HPDE6-E6E7 (cell line): ENCODE data around the gene RGS14.
"Not testable (repeated sequence)": the region's sequence is repeated elsewhere in the genome, so short reads cannot be mapped to it uniquely, and the experiment has no call there.

Experiments used
- DNase-seq: peaks from one replicate; pipeline ENCODE4 v3.0.0; 2011; ENCODE audit warnings: missing footprints; ENCODE audit errors: extremely low spot score

The RGS14 gene

GRCh38 chr5:177365845-177366527 is 8.3 kb downstream of the RGS14 start:
- DNase-seq = no peak

DNA sequence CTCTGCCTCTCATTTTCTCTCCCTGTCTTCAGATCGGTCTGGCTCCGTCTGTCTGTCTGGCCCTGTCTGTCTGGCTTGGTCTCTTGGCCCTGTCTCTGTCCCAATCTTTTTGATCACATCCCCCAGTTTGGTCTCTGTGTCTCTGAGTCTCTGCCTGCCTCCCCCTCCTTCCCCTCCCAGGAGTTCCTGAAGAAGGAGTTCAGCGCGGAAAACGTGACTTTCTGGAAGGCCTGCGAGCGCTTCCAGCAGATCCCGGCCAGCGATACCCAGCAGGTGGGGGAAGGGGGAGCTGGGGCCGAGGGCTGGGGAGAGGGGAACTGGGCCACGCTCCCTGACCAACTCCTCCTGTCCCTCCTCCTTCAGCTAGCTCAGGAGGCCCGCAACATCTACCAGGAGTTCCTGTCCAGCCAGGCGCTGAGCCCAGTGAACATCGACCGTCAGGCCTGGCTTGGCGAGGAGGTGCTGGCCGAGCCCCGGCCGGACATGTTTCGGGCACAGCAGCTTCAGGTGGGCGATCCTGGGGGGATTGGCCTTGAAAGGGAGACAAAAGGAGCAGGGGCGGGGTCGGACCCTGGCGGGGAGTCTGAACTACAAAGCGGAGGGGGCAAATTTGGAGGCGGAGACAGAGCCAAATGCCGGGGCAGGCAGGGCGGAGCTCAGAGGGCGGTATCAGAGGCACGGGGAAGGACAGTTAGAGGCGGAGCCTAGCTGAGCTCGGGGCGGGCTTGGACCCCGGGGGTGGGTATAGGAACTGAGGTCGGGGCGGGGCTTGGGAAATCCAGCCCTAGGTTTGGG is 9.0 kb downstream of the RGS14 start:
- peak; percentile 86 for DNase-seq

DNA sequence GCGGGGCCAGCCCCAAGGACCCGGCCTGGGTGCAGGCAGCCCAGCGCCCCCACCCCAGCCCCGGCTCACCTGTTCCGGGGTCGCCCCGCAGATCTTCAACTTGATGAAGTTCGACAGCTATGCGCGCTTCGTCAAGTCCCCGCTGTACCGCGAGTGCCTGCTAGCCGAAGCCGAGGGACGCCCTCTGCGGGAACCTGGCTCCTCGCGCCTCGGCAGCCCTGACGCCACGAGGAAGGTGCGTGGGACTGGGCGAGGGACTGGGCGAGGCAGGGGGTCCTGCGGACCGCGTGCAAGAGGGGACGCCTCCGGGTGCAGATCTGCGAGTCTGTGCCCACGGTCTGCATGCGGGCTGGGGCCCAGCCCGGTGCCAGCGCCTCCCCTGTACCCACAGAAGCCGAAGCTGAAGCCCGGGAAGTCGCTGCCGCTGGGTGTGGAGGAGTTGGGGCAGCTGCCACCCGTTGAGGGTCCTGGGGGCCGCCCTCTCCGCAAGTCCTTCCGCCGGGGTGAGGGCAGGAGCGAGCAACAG is 9.7 kb downstream of the RGS14 start:
- no peak for DNase-seq

DNA sequence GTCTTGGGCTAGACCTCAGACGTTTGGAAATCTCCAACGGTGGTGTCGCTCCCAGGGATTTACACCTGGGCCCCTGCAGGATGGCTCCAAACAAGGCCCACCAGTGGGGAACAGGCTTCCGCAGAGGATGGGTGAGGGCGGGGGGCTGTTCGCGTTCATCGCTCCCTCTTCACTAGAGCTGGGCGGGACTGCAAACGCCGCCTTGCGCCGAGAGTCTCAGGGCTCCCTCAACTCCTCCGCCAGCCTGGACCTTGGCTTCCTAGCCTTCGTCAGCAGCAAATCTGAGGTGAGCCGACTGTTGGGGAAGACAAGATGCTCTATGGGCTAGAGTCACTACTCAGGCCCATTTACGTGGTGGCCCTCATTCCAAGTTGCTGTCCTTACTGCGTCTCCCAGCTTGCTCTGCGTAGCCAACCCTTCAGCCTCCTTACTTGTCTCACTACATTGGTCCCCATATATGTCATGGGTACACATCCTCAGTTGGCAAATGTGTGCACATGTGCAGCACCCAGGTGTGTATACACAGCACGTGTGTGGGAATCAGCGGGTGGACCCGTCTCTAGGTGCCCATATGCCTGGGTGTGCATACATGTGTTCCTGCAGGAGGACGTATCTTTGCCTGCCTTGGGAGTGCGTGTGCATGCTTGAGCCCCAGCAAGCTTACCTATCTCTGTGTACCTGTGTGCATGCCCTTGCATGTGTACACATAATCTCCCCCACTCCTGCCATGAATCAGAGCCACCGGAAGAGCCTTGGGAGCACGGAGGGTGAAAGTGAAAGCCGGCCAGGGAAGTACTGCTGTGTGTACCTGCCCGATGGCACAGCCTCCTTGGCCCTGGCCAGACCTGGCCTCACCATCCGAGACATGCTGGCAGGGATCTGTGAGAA is 10.5 kb downstream of the RGS14 start:
- peak; percentile 73 for DNase-seq

DNA sequence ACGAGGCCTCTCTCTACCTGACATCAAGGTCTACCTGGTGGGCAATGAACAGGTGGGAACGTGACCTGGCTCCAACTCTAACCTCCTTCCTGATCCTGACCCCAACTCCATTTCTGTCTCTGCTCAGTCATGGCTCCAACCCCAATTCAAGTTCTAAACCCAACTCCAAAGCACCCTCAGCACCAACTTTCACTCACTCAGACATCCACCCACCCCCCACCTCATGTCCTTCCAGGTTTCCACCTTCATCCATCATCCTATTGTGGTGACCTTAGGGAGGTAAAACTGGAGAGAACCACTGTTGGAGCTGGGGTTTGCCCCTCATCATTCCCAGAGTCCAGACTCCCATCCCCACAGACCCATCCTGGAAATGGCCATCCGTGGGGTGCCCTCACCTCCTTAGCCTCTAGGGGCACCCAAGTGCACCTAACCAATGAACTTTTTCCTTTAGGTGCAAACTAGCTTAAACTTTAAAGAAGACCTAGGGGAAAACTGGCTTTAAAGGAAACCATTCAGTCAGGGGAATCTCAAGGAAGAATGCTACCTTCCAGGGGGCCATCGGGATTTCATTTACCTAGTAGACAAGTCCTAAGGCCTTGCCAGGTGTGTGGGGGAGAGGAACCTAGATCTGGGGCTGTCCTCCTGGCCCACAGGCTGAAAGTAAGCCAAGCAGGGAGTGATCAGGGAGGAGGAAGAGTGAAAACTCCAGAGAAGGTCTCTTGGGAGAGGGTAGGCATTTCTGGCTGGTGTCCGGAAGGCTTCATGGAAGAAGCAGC is 11.3 kb downstream of the RGS14 start:
- DNase-seq = no peak

DNA sequence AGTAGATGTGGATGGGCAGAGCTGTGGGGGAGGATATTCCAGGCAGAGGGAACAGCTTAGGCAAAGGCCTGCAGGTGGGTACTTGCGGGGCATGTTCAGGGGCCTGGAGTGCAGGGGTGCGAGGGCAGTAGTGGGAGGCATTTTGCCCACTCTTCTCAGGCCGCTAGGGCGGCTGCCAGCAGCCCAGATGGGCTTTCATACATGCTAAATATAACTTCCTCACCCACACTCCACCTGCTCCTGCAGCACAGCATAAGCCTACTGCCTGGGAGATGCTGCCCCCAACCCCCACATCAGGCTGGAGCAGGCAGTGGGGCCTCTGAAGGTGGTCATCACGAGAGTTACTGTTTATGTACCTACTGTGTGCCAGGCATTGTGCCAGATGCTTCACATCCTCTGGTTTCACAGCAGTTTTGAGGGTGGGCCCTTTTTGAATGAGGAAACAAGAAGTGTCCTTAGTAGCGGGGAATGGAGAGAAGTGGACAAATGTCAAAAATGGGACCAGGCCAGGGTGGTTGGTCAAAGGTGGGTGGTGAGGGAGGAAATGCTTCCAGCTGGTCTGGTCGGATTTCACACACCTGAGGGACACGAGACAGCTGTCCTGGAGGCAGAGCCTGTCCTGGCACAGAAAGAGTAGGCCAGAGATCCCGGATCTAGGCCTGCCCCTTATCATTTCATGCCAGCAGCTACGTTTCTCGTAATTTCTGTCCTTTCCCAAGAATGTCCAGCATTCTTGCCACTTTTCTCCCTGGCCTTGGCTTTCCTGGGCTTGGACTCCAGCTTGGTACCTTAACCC is 12.1 kb downstream of the RGS14 start:
- DNase-seq = no peak

DNA sequence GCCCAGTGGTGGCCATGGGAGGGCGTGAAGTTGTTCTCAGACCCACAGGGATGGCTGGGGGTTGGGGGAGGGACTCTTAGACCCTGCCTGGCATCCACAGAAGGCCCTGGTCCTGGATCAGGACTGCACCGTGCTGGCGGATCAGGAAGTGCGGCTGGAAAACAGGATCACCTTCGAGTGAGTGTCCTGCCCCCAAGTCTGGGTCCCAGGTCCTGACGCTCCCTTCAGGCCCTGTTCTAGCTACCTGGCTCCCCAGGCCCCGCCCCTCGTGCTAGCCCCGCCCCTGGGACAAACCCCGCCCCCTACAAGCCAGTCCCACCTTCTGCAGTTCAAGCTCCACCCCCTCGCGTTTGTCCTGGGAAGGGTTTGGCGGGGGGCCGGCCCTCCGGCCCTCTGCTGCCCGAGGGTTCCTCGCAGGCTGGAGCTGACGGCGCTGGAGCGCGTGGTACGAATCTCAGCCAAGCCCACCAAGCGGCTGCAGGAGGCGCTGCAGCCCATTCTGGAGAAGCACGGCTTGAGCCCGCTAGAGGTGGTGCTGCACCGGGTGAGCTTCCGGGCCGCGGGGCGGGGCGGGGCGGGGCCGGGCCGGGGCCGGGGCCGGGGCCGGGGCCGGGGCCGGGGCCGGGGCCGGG is 12.9 kb downstream of the RGS14 start:
- peak; percentile 73 for DNase-seq

DNA sequence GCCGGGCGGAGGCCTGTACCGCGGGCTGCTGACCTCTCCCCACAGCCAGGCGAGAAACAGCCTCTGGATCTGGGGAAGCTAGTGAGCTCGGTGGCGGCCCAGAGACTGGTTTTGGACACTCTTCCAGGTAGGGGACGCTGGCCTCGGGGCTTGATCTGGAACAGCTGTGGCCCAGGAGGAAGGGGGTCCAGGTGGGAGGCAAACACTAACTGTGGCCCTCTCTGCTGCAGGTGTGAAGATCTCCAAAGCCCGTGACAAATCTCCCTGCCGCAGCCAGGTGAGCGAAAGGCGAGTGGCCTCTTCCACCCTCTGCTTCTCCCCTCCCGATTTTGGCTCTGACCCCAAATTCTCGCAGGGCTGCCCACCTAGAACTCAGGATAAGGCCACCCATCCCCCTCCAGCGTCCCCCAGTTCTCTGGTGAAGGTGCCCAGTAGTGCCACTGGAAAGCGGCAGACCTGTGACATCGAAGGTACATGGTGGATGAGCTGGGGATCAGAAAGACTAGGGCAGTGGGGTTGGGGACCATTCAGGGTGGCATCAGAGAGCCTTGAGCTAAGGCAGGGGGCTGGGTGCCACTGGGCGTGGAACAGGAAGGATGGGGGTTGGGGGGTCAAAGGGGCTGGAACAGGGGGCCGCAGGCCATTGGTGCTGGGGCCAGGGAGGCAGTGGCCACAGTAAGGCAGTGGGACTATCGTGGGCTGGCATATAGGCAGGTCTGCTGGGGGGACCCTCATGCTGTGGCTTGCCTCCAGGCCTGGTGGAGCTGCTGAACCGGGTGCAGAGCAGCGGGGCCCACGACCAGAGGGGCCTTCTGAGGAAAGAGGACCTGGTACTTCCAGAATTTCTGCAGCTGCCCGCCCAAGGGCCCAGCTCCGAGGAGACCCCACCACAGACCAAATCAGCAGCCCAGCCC is 13.7 kb downstream of the RGS14 start:
- DNase-seq = no peak

- DNase-seq = no peak
Observed at GRCh38 chr5:177372034-177372896, 14.5 kb downstream of the RGS14 start.

- DNase-seq = no peak
Observed at GRCh38 chr5:177372910-177373309, 15.2 kb downstream of the RGS14 start.

DNA sequence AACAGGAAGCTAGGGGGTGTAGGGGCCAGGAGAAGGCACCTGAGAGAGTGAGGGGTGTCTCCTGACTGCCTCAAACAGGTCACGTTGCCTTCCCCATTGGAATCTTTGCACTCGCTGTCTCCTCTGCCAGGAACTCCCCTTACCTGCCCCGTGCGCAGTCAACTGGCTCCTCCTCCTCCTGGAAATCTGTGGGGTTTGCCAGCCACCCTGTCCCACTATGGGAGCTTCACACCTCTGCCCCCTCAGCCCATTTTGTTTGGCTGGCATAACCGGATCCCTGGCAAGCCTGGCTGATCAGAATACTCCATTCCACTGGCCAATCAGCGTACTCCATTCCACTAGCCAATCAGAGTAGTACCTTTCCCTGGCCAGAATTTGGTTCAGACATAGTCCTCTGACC is 16.1 kb downstream of the RGS14 start:
- DNase-seq = no peak

DNA sequence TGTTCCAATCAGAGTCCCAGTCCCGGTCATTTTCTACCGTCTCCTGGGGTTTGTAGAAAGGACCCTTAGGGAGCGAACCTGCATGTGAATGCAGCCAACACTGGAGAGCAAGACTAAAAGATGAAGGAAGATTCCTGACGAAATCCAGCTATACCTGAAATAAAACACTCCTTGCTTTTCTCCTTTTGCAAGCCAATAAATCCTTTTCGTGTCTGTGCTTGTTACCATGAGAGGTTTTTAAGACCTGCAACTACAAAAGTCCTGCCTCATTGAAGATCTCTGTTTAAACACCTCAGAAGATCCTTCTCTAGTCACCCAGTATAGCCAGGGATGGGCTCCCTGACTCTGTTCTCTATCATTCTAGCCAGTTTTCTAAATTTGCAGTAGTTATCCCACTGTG is 16.5 kb downstream of the RGS14 start:
- no peak for DNase-seq

GRCh38 chr5:177375516-177375915 is 17.8 kb downstream of the RGS14 start:
- DNase-seq = not testable (repeated sequence)

- DNase-seq = no peak
Observed at GRCh38 chr5:177376107-177376506, 18.4 kb downstream of the RGS14 start.

DNA sequence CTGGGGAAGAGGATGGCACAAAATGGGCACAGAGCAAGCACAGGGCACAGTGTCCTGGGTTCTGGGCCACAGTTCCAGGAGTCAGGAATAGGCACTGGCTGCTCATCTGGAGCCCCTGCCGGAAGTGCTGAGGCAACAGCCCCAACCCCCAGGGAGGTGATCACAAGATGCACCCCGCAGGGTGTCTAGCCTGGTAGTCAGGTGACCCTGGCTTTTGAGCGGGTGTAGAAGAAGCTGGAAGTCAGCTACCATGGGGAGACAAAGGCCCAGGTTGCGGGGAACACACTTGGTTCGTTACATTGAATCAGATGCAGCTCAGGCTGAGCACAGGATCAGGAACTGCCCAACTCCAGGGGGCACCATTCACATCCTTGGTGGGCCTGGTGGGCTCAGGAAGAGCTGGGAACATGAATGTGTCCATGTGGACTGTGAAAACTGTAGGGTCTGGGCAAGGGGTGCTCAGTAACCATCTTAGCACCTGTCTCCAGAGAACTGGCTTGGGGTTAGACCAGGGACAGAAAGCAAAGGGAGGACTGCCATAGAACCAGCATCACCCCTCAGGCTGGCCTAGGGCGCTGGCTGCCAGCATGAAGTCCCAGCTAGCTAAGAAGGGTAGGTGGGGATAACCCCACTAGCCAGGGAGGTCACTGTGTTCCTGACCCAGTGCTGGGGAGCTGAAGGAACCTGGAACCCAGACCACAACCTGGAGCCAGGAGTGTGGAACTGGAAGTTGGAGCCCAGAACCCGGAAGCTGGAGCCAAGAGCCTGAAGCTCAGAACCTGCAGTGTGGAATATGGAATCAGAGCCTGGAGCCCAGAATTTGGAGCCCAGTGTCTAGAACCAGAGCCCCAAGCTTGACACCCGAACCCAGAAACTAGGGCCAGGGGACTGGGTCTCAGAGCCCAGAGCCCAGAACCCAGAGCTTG is 20.4 kb downstream of the RGS14 start:
- no peak for DNase-seq
